Measurements from ENCODE around the gene AP5M1. TPM values are rescaled to one million over a fixed set of nuclear protein-coding genes. Genes with fewer than 3 reads are reported as not detected.

The AP5M1 gene
- total and polyA plus RNA-seq, 10 of the 15 experiments (the other 5 are each of a cell fraction or from before 2014, with no cell fraction given) = 23.9 to 66.0 (median 38.4) TPM

DNA sequence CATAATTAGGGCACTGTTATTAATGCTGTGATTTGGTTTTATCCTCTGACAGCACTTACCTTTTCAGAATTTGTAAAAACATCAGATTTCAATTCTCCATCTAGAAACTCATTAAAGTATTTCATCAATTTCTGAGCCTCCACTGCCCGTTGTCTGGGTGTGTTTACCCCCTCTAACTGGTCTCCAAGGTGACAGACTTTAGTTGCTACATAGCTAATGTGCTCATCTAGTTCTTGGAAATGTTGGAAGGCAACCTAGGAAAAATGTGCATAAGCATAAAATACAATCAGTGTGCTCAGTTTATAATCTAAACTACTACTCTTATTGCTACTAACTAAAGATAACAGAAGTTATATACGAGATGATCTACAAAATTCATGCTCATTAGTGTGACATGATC lies 24.7 kb upstream of the AP5M1 start:
- CTCF ChIA-PET = interaction anchor here (0.7 to 2.1 kb wide), 3 partner anchors 9 to 73 kb away, joined by 3 to 4 read pairs (median 4); no protein-coding TSS in a partner anchor

More for the DNA sequence above, 24.7 kb upstream of the AP5M1 start:
- in situ Hi-C loops (cut with MboI) (no loop called here), intact Hi-C loops (cut with micrococcal nuclease; ENCODE audit: unreplicated experiment) (no loop called here)
- ATAC-seq (no peak), FAIRE-seq (no peak), DNase-seq (ENCODE audit: low read depth, low spot score) (no peak)
- H3K9me3 ChIP-seq (replicated peaks; ENCODE audit: control insufficient read depth, insufficient read depth, low read length) = no peaks in the 10 kb centered on the region
- 100% methylated on average over 2 of the region's 2 CpGs for WGBS (ENCODE audit: insufficient coverage, insufficient replicate concordance, low lambda C conversion rate, missing lambda C conversion rate)
- TF ChIP-seq IKZF1 (conservative IDR thresholded peaks at IDR 0.05) (no peak), FOS (IDR thresholded peaks at IDR 0.05; ENCODE audit: borderline replicate concordance, extremely low read depth, insufficient read length) (no peak), RAD21 (IDR thresholded peaks at IDR 0.05; ENCODE audit: insufficient read depth, low read depth, low read length) (no peak), NBN (IDR thresholded peaks at IDR 0.05) (no peak), NRF1 (conservative IDR thresholded peaks at IDR 0.05; ENCODE audit: low read depth, low read length) (no peak), ZBED1 (IDR thresholded peaks at IDR 0.05; ENCODE audit: borderline replicate concordance) (no peak), NFYA (IDR thresholded peaks at IDR 0.05; ENCODE audit: borderline replicate concordance, low read depth, low read length) (no peak), ZNF384 (IDR thresholded peaks at IDR 0.05; ENCODE audit: borderline replicate concordance, low read depth, low read length) (no peak), CHD4 (IDR thresholded peaks at IDR 0.05) (no peak)
- TF ChIP-seq, protein P1, sequence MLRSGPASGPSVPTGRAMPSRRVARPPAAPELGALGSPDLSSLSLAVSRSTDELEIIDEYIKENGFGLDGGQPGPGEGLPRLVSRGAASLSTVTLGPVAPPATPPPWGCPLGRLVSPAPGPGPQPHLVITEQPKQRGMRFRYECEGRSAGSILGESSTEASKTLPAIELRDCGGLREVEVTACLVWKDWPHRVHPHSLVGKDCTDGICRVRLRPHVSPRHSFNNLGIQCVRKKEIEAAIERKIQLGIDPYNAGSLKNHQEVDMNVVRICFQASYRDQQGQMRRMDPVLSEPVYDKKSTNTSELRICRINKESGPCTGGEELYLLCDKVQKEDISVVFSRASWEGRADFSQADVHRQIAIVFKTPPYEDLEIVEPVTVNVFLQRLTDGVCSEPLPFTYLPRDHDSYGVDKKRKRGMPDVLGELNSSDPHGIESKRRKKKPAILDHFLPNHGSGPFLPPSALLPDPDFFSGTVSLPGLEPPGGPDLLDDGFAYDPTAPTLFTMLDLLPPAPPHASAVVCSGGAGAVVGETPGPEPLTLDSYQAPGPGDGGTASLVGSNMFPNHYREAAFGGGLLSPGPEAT (IDR thresholded peaks at IDR 0.05; ENCODE audit: low read depth) = no peak
- no peaks in the 10 kb centered on the region for H3K79me2 ChIP-seq (ENCODE audit: control insufficient read depth, insufficient read depth, low read length)
- H3K9ac ChIP-seq (ENCODE audit: control insufficient read depth, insufficient read depth, low read length) = no peak overlapping the region
- ChIA-PET SMC1A (ENCODE audit: uncharacterized antibody, unreplicated experiment) (interaction anchor here (0.7 to 1.3 kb wide), 2 partner anchors 23 to 25 kb away, joined by 4 to 6 read pairs; partner anchors contain the start of genes AP5M1 and EXOC5), RAD21 (ENCODE audit: unreplicated experiment) (no interaction called here), POLR2A (no interaction called here)
- no peak overlapping the region for H3K4me2 ChIP-seq (ENCODE audit: control insufficient read depth, insufficient read depth)
- H3K4me1 ChIP-seq (ENCODE audit: control insufficient read depth, insufficient read depth, low read length) = no peaks in the 10 kb centered on the region
- no peaks in the 10 kb centered on the region for H3K27me3 ChIP-seq (replicated peaks in 1 of 2; ENCODE audit: control insufficient read depth in 2 of 2, insufficient read depth in 2 of 2, low read length in 1 of 2)
- no peak overlapping the region for H3K27ac ChIP-seq (ENCODE audit: control insufficient read depth, insufficient read depth)
- H4K20me1 ChIP-seq (ENCODE audit: control insufficient read depth, insufficient read depth) = no peaks in the 10 kb centered on the region
- H3K4me3 ChIP-seq = no peak overlapping the region
- BruUV-seq (replicated peaks) = no TSS peak
- no peaks in the 10 kb centered on the region; a peak in 2 of 4 replicates for H3K36me3 ChIP-seq (ENCODE audit: control insufficient read depth in 2 of 2, insufficient read depth in 2 of 2, low read length in 1 of 2)
- H2AFZ ChIP-seq (ENCODE audit: control insufficient read depth, low read depth, low read length) = no peak overlapping the region
